HCT116 (cell line): Measurements from ENCODE around the gene PLEKHA8. TPM values are rescaled to one million over a fixed set of nuclear protein-coding genes. Genes with fewer than 3 reads are reported as not detected.
A peak's percentile ranks its signal among the peaks of the same experiment; 100 is the strongest.

ENCODE experiments used
- ATAC-seq: fragments of 200-7000 bp; cut with Tn5 transposase; 2 replicates; pipeline ENCODE4 v1.9.1; 2020; ENCODE audit warnings: mild to moderate bottlenecking, moderate library complexity
- BruUV-seq: library from RNA; stranded (reverse); fragments of 400-500 nt; replicated peaks from 2 replicates; lab custom pipeline; 2021; lab: Mats Ljungman, UMichigan
- CTCF ChIA-PET: fragments of 300-600 bp; sonication (Branson Sonifier 250); formaldehyde crosslinking; loops from one replicate; lab custom pipeline; 2021; ENCODE audit warnings: antibody characterized with exemption; lab: Charles Lee
- POLR2A ChIA-PET: fragments of 300-600, 350-600 bp; sonication (Branson Sonifier 250); formaldehyde crosslinking; loops from one replicate; lab custom pipeline; 2021; ENCODE audit warnings: antibody characterized with exemption; lab: Charles Lee
- RAD21 ChIA-PET, 2 experiments: fragments of 300-600 bp; sonication (Branson Sonifier 250); formaldehyde crosslinking; loops; one replicate each; lab custom pipeline; 2023; ENCODE audit warnings: low total read pairs in 2 of 2; ENCODE audit not compliant: uncharacterized antibody in 2 of 2, unreplicated experiment in 2 of 2, low non-redundant PET in 1 of 2; lab: Charles Lee
- DNase-seq: peaks from one replicate; pipeline ENCODE4 v3.0.0-alpha.2; 2010; ENCODE audit warnings: low read depth, low spot score
- H2AFZ ChIP-seq: fragments of 200-600 bp; shearing (Covaris generic), sonication (generic); 2 replicates; pipeline ENCODE4 v1.6.1; 2017; ENCODE audit warnings: low read depth, mixed run types, mixed read lengths, antibody characterized with exemption, low read length; ENCODE audit not compliant: poor library complexity, severe bottlenecking
- H3K27ac ChIP-seq: 2 replicates; pipeline ENCODE4 v1.5.1; 2012; ENCODE audit warnings: low read depth, low read length
- H3K27me3 ChIP-seq: fragments of 200-600 bp; sonication (generic); 2 replicates; pipeline ENCODE4 v1.6.1; 2016; ENCODE audit warnings: mixed run types, low read length, mixed read lengths; ENCODE audit not compliant: insufficient read depth
- H3K36me3 ChIP-seq, 2 experiments: fragments of 200-500 bp in 1 of 2; fragments of 200-600 bp in 1 of 2; sonication (Bioruptor generic) in 1 of 2; sonication (generic) in 1 of 2; 2 replicates each; pipeline versions ENCODE4 v1.5.1 to v1.6.1; 2014 to 2016; ENCODE audit warnings: low read length in 2 of 2, inconsistent platforms in 1 of 2, mixed read lengths in 1 of 2, mixed run types in 1 of 2; ENCODE audit not compliant: insufficient read depth in 2 of 2, control insufficient read depth in 1 of 2
- H3K4me1 ChIP-seq, 2 experiments: fragments of 200-600 bp in 1 of 2; sonication (generic) in 1 of 2; 2 replicates each; pipeline versions ENCODE4 v1.5.1 to v1.6.1; 2012 to 2017; ENCODE audit warnings: low read length in 2 of 2, inconsistent platforms in 1 of 2, mild to moderate bottlenecking in 1 of 2, mixed read lengths in 1 of 2, mixed run types in 1 of 2, moderate library complexity in 1 of 2; ENCODE audit not compliant: insufficient read depth in 2 of 2, control insufficient read depth in 1 of 2
- H3K4me2 ChIP-seq: fragments of 200-600 bp; sonication (generic); 2 replicates; pipeline ENCODE4 v1.6.1; 2017; ENCODE audit warnings: mixed run types, low read length, mixed read lengths
- H3K4me3 ChIP-seq, 2 experiments: fragments of 200-600 bp in 1 of 2; sonication (generic) in 1 of 2; replicated peaks in 1 of 2; 2 replicates each; pipeline ENCODE4 v1.5.1; 2011 to 2016; ENCODE audit warnings: low read length in 2 of 2, control low read depth in 1 of 2, low read depth in 1 of 2, mild to moderate bottlenecking in 1 of 2, mixed read lengths in 1 of 2, mixed run types in 1 of 2
- H3K79me2 ChIP-seq: fragments of 200-600 bp; sonication (generic); 2 replicates; pipeline ENCODE4 v1.6.1; 2017; ENCODE audit warnings: mild to moderate bottlenecking, mixed run types, low read length, moderate library complexity, mixed read lengths; ENCODE audit not compliant: insufficient read depth
- H3K9ac ChIP-seq: fragments of 200-600 bp; sonication (generic); 2 replicates; pipeline ENCODE4 v1.6.1; 2016; ENCODE audit warnings: low read length, mixed read lengths
- H3K9me2 ChIP-seq: fragments of 200-600 bp; sonication (generic), shearing (Covaris generic); 2 replicates; pipeline ENCODE4 v1.6.1; 2017; ENCODE audit warnings: mixed run types, mild to moderate bottlenecking, moderate library complexity; ENCODE audit not compliant: insufficient read depth
- H3K9me3 ChIP-seq, 2 experiments: fragments of 200-500 bp in 1 of 2; fragments of 200-600 bp in 1 of 2; sonication (Bioruptor generic) in 1 of 2; sonication (generic) in 1 of 2; 2 replicates each; pipeline ENCODE4 v1.6.1; 2014 to 2017; ENCODE audit warnings: low read length in 2 of 2, mixed read lengths in 2 of 2, inconsistent platforms in 1 of 2, low read depth in 1 of 2, mild to moderate bottlenecking in 1 of 2, mixed run types in 1 of 2, moderate library complexity in 1 of 2; ENCODE audit not compliant: control insufficient read depth in 1 of 2, insufficient read depth in 1 of 2
- H4K20me1 ChIP-seq: fragments of 200-600 bp; sonication (generic), shearing (Covaris generic); 2 replicates; pipeline ENCODE4 v1.6.1; 2017; ENCODE audit warnings: mixed run types, mild to moderate bottlenecking, moderate library complexity; ENCODE audit not compliant: insufficient read depth
- CBX3 ChIP-seq: IDR thresholded peaks from 2 replicates; pipeline ENCODE4 v1.6.1; 2012; ENCODE audit warnings: low read depth
- CEBPB ChIP-seq: IDR thresholded peaks from 2 replicates; pipeline ENCODE4 v1.6.1; 2012; ENCODE audit warnings: low read depth
- CTCF ChIP-seq, 3 experiments: fragments of 200-600 bp in 1 of 3; sonication (generic) in 1 of 3; IDR thresholded peaks in 2 of 3; conservative IDR thresholded peaks in 1 of 3; 2 replicates each; pipeline ENCODE4 v1.5.1; 2012 to 2017; ENCODE audit warnings: low read depth in 2 of 3, low read length in 2 of 3, antibody characterized with exemption in 1 of 3, borderline replicate concordance in 1 of 3, control low read depth in 1 of 3, mild to moderate bottlenecking in 1 of 3, mixed read lengths in 1 of 3, mixed run types in 1 of 3, moderate library complexity in 1 of 3; ENCODE audit not compliant: insufficient read depth in 1 of 3
- POLR2AphosphoS5 ChIP-seq: IDR thresholded peaks from 2 replicates; pipeline ENCODE4 v1.6.1; 2011; ENCODE audit warnings: mild to moderate bottlenecking, low read depth, low read length, moderate library complexity
- RAD21 ChIP-seq: IDR thresholded peaks from 2 replicates; pipeline ENCODE4 v1.6.1; 2012; ENCODE audit warnings: low read depth, mild to moderate bottlenecking
- ZNF274 ChIP-seq: fragments of 200-500 bp; sonication (Bioruptor generic); IDR thresholded peaks from 2 replicates; pipeline ENCODE4 v1.6.1; 2014; ENCODE audit warnings: mild to moderate bottlenecking, low read depth, low read length, inconsistent platforms
- intact Hi-C: fragments of 100-400 bp; cut with micrococcal nuclease; formaldehyde crosslinking; loops from 2 replicates; pipeline ENCODE4 v1.10.0; 2022
- total RNA-seq: library from RNA; stranded (reverse); gene quantifications from one replicate; pipeline ENCODE4 v1.2.1, GENCODE V29; 2021; ENCODE audit not compliant: unreplicated experiment
- TF ChIP-seq, protein P1 (sequence below): IDR thresholded peaks from 2 replicates; pipeline ENCODE4 v1.6.1; 2012; ENCODE audit warnings: low read depth

The PLEKHA8 gene
- total RNA-seq, 1 experiment from 2014 or later: 13.6 TPM

- Histone ChIP-seq H4K20me1 (no peaks in the 10 kb centered on the region), H3K27ac (no peak overlapping the region), H2AFZ (no peak overlapping the region), H3K4me3 (no peak overlapping the region), H3K36me3 (no peaks in the 10 kb centered on the region), H3K27me3 (no peaks in the 10 kb centered on the region), H3K9ac (no peak overlapping the region), H3K9me3 (no peaks in the 10 kb centered on the region), H3K4me1 (peaks cover 0 to 13% of the 10 kb centered on the region in 2 experiments; a peak in 2 of 4 replicates), H3K9me2 (no peaks in the 10 kb centered on the region), H3K79me2 (no peaks in the 10 kb centered on the region), H3K4me2 (0 out of 2 replicates have a peak overlapping the region, but pooled peaks have one; percentile 11)
- ChIA-PET CTCF (interaction anchor here (1.0 to 1.2 kb wide), 2 partner anchors 11 to 405 kb away, joined by 3 to 4 read pairs; no protein-coding TSS in a partner anchor), POLR2A (interaction anchor here (0.7 kb wide), 1 partner anchor 25 kb away, joined by 3 read pairs; the partner anchor contains the start of gene MTURN), RAD21 (no interaction called here)
- BruUV-seq: no TSS peak
- DNase-seq (no peak), ATAC-seq (peak; percentile 88)
- intact Hi-C loops: loop anchor here (1.0 to 10.0 kb wide), 2 partner anchors 254 to 585 kb away; no protein-coding TSS in a partner anchor
- TF ChIP-seq CTCF (IDR thresholded peaks at IDR 0.05 in 2 of 3, conservative IDR thresholded peaks at IDR 0.05 in 1 of 3; ENCODE audit: borderline replicate concordance in 1 of 3, insufficient read depth in 1 of 3, low read depth in 2 of 3, low read length in 2 of 3): peak in 2 of 3 experiments; percentile 43 to 49; a peak in 4 of 6 replicates
- TF ChIP-seq POLR2AphosphoS5: no peak
- TF ChIP-seq, protein P1, sequence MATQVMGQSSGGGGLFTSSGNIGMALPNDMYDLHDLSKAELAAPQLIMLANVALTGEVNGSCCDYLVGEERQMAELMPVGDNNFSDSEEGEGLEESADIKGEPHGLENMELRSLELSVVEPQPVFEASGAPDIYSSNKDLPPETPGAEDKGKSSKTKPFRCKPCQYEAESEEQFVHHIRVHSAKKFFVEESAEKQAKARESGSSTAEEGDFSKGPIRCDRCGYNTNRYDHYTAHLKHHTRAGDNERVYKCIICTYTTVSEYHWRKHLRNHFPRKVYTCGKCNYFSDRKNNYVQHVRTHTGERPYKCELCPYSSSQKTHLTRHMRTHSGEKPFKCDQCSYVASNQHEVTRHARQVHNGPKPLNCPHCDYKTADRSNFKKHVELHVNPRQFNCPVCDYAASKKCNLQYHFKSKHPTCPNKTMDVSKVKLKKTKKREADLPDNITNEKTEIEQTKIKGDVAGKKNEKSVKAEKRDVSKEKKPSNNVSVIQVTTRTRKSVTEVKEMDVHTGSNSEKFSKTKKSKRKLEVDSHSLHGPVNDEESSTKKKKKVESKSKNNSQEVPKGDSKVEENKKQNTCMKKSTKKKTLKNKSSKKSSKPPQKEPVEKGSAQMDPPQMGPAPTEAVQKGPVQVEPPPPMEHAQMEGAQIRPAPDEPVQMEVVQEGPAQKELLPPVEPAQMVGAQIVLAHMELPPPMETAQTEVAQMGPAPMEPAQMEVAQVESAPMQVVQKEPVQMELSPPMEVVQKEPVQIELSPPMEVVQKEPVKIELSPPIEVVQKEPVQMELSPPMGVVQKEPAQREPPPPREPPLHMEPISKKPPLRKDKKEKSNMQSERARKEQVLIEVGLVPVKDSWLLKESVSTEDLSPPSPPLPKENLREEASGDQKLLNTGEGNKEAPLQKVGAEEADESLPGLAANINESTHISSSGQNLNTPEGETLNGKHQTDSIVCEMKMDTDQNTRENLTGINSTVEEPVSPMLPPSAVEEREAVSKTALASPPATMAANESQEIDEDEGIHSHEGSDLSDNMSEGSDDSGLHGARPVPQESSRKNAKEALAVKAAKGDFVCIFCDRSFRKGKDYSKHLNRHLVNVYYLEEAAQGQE: no peak
- no peak for TF ChIP-seq ZNF274
- TF ChIP-seq CEBPB: no peak
- 0 out of 2 replicates have a peak, but pooled peaks have one; percentile 4 for TF ChIP-seq RAD21
- TF ChIP-seq CBX3: no peak
These were observed 131.5 kb downstream of the PLEKHA8 start for GRCh38 chr7:30159698-30160143.
